Stimulated activated CD4-positive, alpha-beta T cell treated with anti-CD3 and anti-CD28 coated beads, Interleukin-2, amount 100 ng/mL, for 4 hours (primary cell): Measurements from ENCODE around the gene DNAAF5.
"Not testable (repeated sequence)": the region's sequence is repeated elsewhere in the genome, so short reads cannot be mapped to it uniquely, and the experiment has no call there.

Experiments used
- DNase-seq: peaks from one replicate; pipeline ENCODE4 v3.0.0-alpha.2; 2020; ENCODE audit warnings: low read depth

DNAAF5 gene

DNA sequence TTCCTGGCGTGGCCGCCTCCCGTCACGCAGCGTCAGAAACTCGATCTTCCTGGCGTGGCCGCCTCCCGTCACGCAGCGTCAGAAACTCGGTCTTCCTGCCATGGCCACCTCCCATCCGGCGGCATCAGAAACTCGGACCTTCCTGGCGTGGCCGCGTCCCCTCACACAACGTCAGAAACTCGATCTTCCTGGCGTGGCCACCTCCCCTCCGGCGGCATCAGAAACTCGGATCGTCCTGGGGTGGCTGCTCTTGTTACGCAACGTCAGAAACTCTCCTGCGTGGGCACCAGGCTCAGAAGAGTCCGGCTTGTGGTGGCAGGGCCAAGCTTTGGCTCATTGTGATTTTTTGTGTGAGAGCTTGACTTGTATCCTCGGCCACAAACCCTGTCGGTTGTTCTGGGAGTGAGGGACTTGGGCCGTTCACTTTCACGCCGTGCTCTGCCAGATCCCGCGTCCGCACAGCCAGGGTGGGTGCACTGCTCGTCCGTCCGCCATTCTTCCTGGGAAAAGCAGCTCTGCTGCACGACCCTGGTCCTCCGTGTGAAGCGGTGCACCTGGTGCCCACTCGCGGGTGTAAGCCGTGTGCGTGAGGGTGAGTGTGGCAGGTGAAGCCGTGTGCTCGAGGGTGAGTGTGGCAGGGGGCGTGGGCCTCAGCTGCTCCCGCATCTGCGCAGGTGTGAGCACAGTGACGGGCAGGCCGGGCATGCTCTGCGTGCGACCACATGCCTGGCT, 56.4 kb downstream of the DNAAF5 start:
- no peak for DNase-seq

DNA sequence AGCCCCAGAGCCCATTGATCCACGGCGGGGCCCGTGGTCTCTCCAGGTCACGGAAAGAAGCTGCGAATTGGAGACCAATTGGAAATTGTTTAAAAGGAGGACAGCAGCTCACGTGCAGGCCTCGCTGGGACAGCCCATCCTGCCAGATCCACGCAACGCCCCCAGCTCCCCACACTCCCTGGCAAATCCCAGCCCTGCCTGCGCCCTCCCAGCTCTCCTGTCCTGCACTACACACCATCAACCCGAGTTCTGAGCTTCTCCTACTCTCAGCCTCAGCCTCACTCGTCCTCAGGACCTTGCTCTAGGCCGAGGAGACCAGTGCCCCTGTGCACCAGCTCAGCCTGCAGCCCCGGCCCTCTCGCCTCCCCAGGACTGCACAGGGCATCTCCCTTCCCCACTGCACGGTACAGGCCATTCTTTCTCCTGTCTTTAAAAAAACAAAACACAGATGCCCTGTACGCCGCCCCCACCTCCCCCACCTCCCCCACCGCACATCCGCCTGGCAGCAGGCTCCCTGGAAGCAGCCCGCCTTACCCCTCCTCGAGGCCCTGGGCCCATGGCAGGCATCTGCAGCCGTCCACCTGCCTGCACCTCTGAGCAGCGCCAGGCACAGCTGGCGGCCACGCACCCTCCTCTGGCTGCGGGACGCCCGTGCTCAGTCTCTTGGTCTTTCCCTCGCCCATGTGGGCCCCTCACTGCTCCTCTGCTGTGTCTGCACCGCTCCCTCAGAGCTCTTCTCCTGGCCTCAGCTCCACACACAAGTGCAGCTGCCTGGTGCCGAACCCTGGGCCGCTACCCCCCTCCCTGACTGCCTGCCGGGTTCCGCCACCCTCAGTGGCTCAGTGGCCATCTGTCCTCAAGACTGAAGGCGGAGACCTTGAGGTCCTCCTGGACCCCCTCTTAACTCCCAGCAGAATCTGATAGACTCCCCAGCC, 57.3 kb downstream of the DNAAF5 start:
- DNase-seq: no peak

DNA sequence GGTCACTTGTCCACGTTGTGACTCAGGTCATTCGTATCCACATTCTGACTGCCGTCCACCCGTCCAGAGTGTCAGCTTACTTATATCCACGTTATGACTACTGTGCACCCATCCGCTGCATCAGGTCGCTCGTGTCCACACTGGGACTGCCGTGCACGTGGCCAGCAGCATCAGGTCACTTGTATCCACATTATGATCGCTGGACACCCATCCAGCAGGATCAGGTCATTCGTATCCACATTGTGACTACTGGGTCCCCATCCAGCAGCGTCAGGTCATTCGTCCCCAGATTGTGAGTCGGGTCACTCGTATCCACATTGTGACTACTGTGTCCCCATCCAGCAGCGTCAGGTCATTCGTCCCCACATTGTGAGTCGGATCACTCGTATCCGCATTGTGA, 58.5 kb downstream of the DNAAF5 start:
- no peak for DNase-seq

DNA sequence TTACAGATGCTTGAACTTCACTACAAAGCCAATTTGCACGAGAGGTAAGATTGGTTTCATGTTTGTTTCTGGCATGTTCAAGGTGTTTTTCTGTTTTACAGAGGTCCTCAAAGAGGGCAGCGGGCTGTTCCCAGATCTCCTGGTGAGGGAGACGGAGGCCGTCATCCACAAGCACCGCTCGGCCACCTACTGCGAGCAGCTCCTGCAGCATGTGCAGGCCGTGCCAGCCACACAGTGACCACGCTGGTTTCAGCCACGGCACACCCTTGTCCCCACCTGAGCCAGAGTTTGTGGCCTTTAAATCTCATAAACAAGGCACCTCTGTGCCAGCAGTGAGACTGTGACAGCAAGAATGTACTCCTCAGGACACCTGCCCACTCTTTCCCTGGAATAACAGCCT, 58.9 kb downstream of the DNAAF5 start:
- DNase-seq: no peak

DNA sequence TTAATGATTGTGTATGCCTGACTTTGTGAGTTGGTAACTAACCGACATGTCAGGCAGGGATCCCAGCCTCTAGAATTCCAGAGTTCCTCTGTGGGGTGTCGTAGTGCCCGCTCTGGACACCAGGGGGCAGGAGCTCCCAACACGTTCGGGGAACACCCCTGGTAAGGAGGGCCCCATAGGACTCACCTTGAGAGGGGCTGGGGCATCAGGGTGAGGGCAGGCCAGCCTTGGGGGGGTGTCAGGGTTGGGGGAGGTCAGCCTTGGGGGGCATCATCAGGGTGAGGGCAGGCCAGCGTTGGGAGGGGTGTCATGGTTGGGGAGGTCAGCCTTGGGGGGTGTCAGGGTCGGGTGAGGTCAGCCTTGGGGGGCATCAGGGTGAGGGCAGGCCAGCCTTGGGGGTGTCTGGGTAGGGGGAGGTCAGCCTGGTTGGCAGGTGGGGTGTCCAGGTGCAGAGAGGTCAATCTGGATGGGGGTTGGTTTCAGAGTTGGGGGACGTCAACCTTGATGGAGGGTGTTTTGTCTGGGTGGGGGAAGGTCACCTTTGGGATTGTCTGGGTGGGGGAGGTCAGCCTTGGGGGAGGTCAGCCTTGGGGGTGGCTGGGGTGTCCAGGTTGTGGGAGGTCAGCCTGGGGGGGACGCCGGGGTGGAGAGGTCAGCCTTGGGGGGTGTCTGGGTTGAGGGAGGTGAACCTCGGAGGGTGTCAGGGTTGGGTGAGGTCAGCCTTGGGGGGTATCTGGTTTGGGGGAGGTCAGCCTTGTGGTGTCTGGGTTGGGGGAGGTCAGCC, 60.2 kb downstream of the DNAAF5 start:
- DNase-seq: peak; percentile 56

DNA sequence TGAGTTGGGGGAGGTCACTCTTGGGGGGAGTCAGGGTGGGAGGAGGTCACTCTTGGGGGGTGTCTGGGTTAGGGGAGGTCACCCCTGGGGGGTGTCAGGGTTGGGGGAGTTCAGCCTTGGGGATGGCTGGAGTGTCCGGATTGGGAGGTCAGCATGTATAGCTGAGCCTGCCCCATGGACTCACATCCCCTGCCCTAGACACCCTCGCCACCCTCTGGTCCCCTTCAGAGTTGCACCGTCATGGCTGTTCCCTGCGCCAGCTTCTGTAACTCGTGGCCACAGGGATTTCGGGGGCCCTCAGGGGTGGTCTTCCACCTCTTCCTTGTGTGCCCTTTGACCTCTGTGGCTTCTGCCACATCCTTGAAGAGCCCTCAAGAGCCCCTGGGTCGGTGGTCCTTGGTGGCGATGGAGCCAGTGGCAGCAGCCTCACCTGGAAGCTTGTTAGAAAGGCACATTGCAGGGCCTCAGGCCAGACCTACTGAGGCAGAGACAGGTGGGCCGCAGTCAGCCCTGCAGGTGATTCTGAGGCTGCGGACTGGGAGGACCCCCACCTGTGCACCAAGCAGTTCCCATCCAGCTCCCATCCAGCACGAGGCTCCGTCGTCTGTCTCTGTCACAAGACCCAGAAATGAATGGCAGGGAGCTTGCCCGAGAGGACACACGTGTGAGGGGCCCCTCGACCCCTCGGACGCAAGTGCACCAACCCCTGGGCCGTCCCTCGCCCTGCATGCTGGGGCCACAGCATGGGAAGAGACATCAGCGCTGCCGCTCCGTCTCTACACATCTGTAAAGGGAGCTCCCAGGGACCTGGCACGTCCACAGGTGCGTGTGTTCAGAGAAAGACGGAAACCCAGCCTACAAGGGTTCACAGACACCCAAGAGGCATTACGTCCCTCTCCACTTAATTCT, 61.1 kb downstream of the DNAAF5 start:
- DNase-seq: no peak

- no peak for DNase-seq
These were observed 65.0 kb downstream of the DNAAF5 start for GRCh38 chr7:791519-791918.

GRCh38 chr7:794207-794606, 67.7 kb downstream of the DNAAF5 start:
- no peak for DNase-seq

GRCh38 chr7:794671-795329, 68.3 kb downstream of the DNAAF5 start:
- DNase-seq: no peak

DNA sequence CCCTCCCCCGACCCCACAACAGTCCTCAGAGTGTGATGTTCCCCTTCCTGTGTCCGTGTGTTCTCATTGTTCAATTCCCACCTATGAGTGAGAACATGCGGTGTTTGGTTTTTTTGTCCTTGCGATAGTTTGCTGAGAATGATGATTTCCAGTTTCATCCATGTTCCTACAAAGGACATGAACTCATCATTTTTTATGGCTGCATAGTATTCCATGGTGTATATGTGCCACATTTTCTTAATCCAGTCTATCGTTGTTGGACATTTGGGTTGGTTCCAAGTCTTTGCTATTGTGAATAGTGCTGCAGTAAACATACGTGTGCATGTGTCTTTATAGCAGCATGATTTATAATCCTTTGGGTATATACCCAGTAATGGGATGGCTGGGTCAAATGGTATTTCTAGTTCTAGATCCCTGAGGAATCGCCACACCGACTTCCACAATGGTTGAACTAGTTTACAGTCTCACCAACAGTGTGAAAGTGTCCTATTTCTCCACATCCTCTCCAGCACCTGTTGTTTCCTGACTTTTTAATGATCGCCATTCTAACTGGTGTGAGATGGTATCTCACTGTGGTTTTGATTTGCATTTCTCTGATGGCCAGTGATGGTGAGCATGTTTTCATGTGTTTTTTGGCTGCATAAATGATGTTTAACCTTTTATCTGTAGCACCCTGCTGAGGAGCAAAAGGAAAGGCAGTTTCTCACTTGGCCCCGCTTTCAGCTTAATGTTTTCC, 70.1 kb downstream of the DNAAF5 start:
- not testable (repeated sequence) for DNase-seq

DNA sequence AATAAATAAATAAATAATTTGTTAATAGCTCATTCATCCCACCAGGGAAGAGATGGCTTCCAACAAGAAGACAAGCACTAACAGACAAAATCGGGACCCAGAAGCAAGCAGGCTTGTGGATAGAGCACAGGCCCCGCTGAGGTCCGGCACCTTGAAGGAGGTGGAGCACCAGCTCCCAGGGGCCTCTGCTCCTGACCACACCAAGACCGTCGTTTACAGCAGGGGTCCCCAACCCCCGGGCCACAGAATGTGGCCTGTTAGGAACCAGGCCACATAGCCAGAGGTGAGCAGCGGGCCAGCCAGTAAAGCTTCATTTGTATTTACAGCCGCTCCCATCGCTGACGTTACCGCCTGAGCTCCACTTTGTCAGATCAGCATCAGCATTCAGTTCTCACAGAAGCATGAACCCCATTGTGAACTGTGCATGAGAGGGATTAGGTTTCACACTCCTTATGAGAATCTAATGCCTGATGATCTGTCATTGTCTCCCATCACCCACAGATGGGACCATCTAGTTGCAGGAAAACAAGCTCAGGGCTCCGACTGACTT, 72.5 kb downstream of the DNAAF5 start:
- DNase-seq: no peak

DNA sequence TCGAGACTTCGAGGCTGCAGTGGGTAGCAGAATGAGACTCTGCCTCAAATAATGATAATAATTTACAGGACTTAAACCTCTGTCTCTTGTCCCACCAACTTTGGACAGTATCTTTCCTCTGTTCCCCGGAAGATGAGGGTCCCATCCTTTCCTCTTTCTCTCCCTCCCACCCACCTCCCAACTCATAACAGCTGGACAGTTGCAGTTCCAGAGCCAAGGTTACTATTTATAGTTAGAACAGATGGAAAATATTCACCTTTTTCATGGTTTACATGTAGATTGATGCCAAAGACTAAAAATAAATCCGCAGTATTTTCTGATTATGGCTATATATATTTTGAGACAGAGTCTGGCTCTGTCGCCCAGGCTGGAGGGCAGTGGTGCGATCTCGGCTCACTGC, 74.2 kb downstream of the DNAAF5 start:
- DNase-seq: no peak

GRCh38 chr7:801351-801750, 74.9 kb downstream of the DNAAF5 start:
- DNase-seq: not testable (repeated sequence)

- DNase-seq: no peak
These were observed 75.5 kb downstream of the DNAAF5 start for GRCh38 chr7:801940-802381.

DNA sequence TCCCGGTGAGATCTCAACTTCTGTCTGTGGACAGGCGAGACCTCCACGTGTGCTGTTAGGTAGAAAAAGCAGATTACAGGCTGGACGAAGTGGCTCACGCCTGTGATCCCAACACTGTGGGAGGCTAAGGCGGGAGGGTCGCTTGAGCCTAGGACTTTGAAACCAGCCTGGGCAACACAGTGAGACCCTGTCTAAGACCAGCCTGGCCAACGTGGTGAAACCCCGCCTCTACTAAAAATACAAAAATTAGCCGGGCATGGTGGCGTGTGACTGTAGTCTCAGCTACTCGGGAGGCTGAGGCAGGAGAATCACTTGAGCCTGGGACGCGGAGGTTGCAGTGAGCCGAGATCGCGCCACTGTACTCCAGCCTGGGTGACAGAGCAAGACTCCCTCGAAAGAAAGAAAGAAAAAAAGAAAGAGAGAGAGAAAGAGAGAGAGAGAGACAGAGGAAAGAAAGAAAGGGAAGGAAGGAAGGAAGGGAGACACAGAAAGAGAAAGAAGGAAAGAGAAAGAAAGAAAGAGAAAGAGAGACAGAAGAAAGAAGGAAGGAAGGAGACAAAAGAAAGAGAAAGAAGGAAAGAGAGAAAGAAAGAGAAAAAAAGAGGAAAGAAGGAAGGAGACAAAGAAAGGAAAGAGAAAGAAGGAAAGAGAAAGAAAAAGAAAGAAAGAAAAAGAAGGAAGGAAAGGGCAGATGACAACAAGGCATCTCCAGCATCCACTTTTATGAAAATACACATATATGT, 76.2 kb downstream of the DNAAF5 start:
- no peak for DNase-seq

GRCh38 chr7:803243-803635, 76.7 kb downstream of the DNAAF5 start:
- DNase-seq: no peak

- not testable (repeated sequence) for DNase-seq
These were observed 77.3 kb downstream of the DNAAF5 start for GRCh38 chr7:803796-804195.

DNA sequence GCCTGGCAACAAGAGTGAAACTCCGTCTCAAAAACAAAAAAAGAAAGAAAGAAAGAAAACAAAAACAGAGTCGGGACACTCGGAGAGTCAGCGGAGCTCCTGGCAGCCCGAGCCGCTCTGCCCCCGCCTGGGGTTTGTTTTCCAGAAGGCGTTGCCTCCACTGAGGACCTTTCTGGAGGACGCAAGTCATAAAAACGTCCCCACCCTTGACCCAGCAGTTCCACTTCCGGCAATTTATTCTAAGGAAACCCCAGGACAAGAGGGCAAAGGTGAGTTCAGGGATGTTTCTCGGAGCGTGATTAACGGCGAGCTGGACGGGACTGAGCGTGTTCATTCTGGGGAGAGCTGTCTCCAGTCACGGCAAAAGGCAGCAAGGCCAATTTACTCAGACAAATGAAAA, 78.8 kb downstream of the DNAAF5 start:
- DNase-seq: no peak
